BJ (cell line): ENCODE data around the gene ZBTB20. TPM values are rescaled to one million over a fixed set of nuclear protein-coding genes. Genes with fewer than 3 reads are reported as not detected.
"Not testable (repeated sequence)": the region's sequence is repeated elsewhere in the genome, so short reads cannot be mapped to it uniquely, and the experiment has no call there.

Experiments used
- CTCF ChIA-PET: fragments of 350-600 bp; formaldehyde crosslinking; extraction: SDS; loops from one replicate; lab custom pipeline; 2021; ENCODE audit warnings: antibody characterized with exemption, inconsistent platforms; lab: Yijun Ruan, JAX
- POLR2A ChIA-PET: fragments of 300-600 bp; sonication (Branson Sonifier 250); formaldehyde crosslinking; extraction: SDS; loops from one replicate; lab custom pipeline; 2021; ENCODE audit warnings: antibody characterized with exemption; lab: Charles Lee
- DNase-seq: peaks from one replicate; pipeline ENCODE4 v3.0.0-alpha.2; 2011; ENCODE audit warnings: low read depth
- H3K27me3 ChIP-seq: 2 replicates; pipeline ENCODE4 v1.6.0; 2011; ENCODE audit warnings: low read length; ENCODE audit not compliant: control insufficient read depth, insufficient read depth
- H3K36me3 ChIP-seq: 2 replicates; pipeline ENCODE4 v1.5.1; 2011; ENCODE audit warnings: low read length; ENCODE audit not compliant: control insufficient read depth, insufficient read depth
- H3K4me3 ChIP-seq: 2 replicates; pipeline ENCODE4 v1.5.1; 2011; ENCODE audit warnings: low read depth, mild to moderate bottlenecking, control low read depth, low read length
- polyA plus RNA-seq: library from polyadenylated mRNA; depleted of rRNA; stranded (reverse); fragments of >200 nt; gene quantifications from 2 replicates; pipeline ENCODE4 v1.2.3, GENCODE V29; 2011
- TF ChIP-seq, protein P1 (sequence below): IDR thresholded peaks from 2 replicates; pipeline ENCODE4 v1.5.1; 2011; ENCODE audit warnings: low read depth, mild to moderate bottlenecking, control low read depth, inconsistent platforms, low read length, moderate library complexity; ENCODE audit not compliant: insufficient read depth

Gene ZBTB20
- polyA plus RNA-seq, 1 experiment, result 6.0 TPM

DNA sequence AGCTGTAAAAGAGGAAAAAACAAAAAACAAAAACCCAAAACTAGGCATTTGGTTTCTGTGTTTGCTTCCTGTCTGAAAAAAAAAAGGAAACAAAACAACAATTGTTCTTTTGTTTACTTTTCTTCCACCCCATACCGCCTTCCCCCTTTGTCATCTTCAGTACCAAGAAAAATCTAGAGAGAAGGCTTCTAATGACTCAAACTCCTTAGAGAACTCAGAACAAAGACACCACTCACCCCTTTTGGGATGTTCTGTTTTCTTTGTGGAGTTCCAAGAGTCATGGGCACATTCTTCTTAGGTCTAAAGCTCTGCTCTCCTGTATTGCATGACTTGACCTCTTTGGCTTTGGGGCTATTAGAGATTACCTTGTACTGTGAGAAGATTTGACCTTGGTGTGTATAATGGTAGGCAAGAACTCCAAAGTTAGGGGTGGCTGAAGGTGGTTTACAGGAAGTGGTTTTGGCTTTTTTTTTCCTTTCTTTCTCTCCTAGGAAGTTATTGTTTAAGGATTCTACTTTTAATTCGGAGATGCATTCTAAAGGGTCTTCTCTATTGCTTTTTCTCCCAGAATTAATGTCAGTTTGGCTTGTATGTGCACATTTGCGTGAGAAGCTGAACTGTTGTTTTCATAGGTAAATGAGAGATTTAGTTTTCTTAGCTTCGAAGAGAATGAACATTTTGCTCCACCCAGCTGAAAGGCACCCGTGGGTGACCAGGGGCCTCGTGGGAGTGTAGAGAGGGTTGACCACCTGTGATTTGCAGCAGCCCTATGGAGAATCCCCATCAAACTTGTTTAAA lies 39.5 kb upstream of the ZBTB20 start:
- DNase-seq, result no peak
- Histone ChIP-seq H3K4me3 (no peak overlapping the region), H3K36me3 (no peaks in the 10 kb centered on the region), H3K27me3 (no peaks in the 10 kb centered on the region)
- ChIA-PET POLR2A (no interaction called here), CTCF (no interaction called here)
- TF ChIP-seq, protein P1, sequence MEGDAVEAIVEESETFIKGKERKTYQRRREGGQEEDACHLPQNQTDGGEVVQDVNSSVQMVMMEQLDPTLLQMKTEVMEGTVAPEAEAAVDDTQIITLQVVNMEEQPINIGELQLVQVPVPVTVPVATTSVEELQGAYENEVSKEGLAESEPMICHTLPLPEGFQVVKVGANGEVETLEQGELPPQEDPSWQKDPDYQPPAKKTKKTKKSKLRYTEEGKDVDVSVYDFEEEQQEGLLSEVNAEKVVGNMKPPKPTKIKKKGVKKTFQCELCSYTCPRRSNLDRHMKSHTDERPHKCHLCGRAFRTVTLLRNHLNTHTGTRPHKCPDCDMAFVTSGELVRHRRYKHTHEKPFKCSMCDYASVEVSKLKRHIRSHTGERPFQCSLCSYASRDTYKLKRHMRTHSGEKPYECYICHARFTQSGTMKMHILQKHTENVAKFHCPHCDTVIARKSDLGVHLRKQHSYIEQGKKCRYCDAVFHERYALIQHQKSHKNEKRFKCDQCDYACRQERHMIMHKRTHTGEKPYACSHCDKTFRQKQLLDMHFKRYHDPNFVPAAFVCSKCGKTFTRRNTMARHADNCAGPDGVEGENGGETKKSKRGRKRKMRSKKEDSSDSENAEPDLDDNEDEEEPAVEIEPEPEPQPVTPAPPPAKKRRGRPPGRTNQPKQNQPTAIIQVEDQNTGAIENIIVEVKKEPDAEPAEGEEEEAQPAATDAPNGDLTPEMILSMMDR, result no peak

DNA sequence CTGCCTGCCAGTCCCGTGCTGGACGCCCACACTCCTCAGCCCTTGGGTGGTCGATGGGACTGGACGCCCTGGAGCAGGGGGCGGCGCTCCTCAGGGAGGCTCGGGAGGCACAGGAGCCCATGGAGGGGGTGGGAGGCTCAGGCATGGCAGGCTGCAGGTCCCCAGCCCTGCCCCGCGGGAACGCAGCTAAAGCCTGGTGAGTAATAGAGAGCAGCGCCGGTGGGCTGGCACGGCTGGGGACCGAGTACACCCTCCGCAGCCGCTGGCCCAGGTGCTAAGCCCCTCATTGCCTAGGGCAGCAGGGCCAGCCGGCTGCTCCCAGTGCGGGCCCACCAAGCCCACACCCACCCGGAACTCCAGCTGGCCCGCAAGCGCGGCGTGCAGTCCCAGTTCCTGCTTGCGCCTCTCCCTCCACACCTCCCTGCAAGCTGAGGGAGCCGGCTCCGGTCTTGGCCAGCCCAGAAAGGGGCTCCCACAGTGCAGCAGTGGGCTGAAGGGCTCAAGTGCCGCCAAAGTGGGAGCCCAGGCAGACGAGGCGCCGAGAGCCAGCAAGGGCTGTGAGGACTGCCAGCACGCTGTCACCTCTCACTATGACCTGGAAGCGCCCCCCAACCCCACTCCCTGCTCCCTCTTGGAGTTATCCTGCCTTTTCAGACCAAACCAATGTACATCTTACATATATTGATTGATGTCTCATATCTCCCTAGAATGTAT lies 37.9 kb upstream of the ZBTB20 start:
- POLR2A ChIA-PET, H3K4me3 ChIP-seq, H3K36me3 ChIP-seq, H3K27me3 ChIP-seq, DNase-seq: not testable (repeated sequence)
- CTCF ChIA-PET, result interaction anchor here (0.7 to 1.1 kb wide), 2 partner anchors 33 to 358 kb away, joined by 3 read pairs; no protein-coding TSS in a partner anchor

DNA sequence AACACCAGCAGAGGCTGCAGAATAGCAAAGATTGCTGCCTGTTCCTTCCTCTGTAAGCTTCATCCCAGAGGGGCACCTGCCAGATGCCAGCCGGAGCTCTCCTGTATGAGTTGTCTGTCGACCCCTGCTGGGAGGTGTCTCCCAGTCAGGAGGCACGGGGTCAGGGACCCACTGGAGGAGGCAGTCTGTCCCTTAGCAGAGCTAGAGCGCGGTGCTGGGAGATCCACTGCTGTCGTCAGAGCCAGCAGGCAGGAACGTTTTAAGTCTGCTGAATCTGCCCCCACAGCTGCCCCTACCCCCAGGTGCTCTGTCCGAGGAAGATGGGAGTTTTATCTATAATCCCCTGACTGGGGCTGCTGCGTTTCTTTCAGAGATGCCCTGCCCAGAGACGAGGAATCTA lies 31.8 kb upstream of the ZBTB20 start:
- H3K36me3 ChIP-seq, H3K27me3 ChIP-seq, H3K4me3 ChIP-seq, POLR2A ChIA-PET, DNase-seq: not testable (repeated sequence)
- CTCF ChIA-PET, result interaction anchor here (1.0 kb wide), 1 partner anchor 9 kb away, joined by 4 read pairs; no protein-coding TSS in a partner anchor

DNA sequence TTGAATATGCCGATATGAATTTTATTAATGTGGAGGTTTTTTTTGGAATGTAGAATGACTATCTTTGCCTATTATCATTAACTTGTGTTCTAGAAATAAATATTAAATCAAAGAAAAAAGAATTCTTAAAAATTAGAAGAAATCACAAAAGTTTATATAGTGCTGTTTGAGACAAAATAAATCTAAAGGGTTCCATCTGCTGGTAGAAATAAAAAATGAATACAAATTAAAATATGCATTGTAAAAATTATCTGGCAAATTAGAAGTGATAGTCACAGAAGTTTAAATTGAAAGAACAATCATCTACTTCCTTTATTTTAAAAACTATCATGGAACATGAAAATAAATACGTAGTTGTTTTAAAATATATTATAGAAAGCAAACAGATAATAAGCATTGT lies 22.7 kb upstream of the ZBTB20 start:
- ChIA-PET CTCF (interaction anchor here (1.1 to 1.8 kb wide), 3 partner anchors 23 to 614 kb away, joined by 3 to 4 read pairs (median 4); partner anchors contain the start of gene ZBTB20), POLR2A (no interaction called here)
- TF ChIP-seq, protein P1, result no peak
- no peaks in the 10 kb centered on the region for H3K27me3 ChIP-seq
- H3K36me3 ChIP-seq, result no peaks in the 10 kb centered on the region
- no peak overlapping the region for H3K4me3 ChIP-seq
- DNase-seq, result no peak

DNA sequence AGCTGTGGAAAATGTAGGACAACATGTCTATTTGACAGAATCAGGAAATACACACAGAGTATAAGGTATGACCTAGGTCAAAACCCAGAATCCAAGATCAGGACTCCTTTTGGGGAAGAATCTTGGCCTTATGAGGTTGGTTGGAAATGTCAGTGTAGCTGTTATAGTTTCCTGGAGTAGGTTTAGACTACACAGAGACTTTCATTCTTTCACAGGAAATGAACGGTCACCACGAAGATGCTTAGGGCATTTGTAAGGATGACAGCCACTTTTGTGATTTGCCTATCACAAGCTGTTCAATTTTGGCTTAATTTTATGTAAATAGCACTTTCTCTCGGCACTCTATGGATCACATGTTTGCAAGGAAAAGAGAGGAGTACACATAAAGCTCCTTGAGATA lies 18.6 kb upstream of the ZBTB20 start:
- CTCF ChIA-PET, result interaction anchor here (0.8 to 1.4 kb wide), 3 partner anchors 9 to 802 kb away, joined by 3 to 6 read pairs (median 3); no protein-coding TSS in a partner anchor
- POLR2A ChIA-PET, result no interaction called here
- H3K4me3 ChIP-seq, result no peak overlapping the region
- TF ChIP-seq, protein P1, result no peak
- H3K36me3 ChIP-seq, result no peaks in the 10 kb centered on the region
- DNase-seq, result no peak
- no peaks in the 10 kb centered on the region for H3K27me3 ChIP-seq

DNA sequence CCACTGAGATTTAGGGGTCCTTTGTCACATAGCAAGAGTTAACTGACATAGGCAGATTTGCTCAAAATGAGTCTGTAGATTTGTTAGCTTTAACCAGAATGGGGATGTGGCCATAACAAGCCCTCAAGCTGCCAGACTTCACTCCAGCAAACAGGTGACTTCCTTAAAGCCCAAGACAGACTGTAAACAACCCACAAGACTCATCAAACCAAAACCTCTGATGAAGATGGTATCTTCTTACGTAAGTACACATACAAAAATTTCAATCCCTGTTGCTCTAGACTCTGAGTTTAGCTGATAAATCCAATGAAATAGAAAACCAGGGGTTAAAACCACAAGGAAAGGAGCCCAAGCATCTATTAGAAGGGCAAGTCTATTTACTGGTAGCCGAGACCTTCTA lies 18.2 kb upstream of the ZBTB20 start:
- no peak for DNase-seq
- ChIA-PET CTCF (interaction anchor here (0.8 to 1.2 kb wide), 3 partner anchors 9 to 802 kb away, joined by 3 read pairs; no protein-coding TSS in a partner anchor), POLR2A (no interaction called here)
- H3K4me3 ChIP-seq, result no peak overlapping the region
- no peaks in the 10 kb centered on the region for H3K27me3 ChIP-seq
- TF ChIP-seq, protein P1, result no peak
- no peaks in the 10 kb centered on the region for H3K36me3 ChIP-seq
